ENCODE data around the gene SPINK14. TPM values are rescaled to one million over a fixed set of nuclear protein-coding genes. Genes with fewer than 3 reads are reported as not detected.

Gene SPINK14, protein sequence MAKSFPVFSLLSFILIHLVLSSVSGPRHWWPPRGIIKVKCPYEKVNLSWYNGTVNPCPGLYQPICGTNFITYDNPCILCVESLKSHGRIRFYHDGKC
- not detected for total RNA-seq

DNA sequence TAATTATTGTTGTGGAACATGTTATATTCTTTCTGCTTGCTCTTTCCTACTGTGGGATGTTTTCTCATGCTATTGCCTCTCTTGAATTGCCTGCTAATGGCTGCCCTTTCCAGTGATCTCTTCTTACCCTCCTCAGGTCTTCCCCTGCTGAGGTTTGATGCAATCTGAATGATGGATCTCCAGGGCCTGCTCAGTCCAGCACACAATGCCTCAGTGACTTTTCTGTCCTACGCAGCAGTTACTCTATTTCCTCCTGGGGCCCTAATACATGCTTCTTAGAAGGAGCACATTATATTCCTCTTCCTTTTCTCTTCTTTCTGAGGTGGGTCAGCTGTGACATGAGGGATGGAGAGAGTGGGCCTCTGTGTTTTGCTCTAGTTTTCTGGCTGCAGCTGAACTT is at the start of gene SPINK14:
Gene SPINK14 (plus strand): TSS at position 301 of the 400 bp plus-strand sequence. CDS start 1,187 bp downstream, outside the sequence.

DNA sequence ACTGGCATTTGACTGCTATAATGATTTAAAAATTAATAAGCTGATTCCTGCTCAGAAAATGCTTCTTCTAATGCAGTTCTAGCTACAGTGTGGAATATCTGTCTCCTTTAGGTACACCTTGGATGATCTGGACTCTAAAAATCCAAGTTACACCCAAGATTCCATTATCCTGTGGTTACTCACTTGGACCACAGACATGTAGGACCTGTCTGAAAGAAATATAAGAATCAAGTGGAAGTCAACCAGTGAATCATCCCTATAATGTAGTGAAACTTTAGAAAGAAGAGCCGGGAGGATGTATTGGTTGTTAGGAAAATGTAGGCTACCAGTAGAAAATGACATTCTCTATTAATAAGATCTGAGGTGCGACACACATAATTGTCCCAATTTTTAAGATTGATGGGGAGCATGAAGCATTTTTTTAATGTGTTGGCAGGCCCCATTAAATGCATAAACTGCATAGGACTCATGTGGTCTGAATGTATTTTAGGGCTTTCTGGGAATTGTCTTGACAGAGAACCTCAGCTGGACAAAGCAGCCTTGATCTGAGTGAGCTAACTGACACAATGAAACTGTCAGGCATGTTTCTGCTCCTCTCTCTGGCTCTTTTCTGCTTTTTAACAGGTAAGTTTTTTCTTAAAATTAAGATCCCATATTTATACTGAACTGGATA is 34.3 kb downstream of the SPINK14 start, which contains the start of gene SPINK6:
Gene SPINK6 (plus strand): TSS at position 512 of the 673 bp plus-strand sequence. CDS start 55 bp downstream, at position 567.

Other genes starting within 250 kb of the SPINK14 start
- not detected for gene SPINK5, start 104.6 kb upstream of the SPINK14 start, total RNA-seq
- not detected for gene SPINK6, start 34.5 kb downstream of the SPINK14 start, total RNA-seq
- not detected for gene MARCOL, start 70.0 kb downstream of the SPINK14 start, total RNA-seq
- not detected for gene SPINK13, start 100.2 kb downstream of the SPINK14 start, total RNA-seq
- gene SPINK7, start 143.9 kb downstream of the SPINK14 start, total RNA-seq = not detected
- not detected for gene SPINK9, start 167.0 kb downstream of the SPINK14 start, total RNA-seq
- 10 to 100 TPM; 56.6 to 59.6 TPM for gene FBXO38, start 215.4 kb downstream of the SPINK14 start, total RNA-seq